Ovary (tissue), 3 donors: ENCODE results near the gene PLBD2.

Experiments
- POLR2A ChIP-seq: fragments of 450-650 bp; IDR thresholded peaks from one replicate; pipeline ENCODE4 v1.6.1; 2017; ENCODE audit warnings: antibody characterized with exemption, mild to moderate bottlenecking, moderate library complexity
- TF ChIP-seq, protein P1 (sequence below), 3 donors: fragments of 450-650 bp in 2 of 3; fragments of 200-600 bp in 1 of 3; IDR thresholded peaks; one replicate each; pipeline versions ENCODE4 v1.5.1 to v1.8.0; 2016 to 2022; ENCODE audit warnings: antibody characterized with exemption in 3 of 3, mild to moderate bottlenecking in 1 of 3
- donor health status: DM: no; HTN: no; CAD: no.

DNA sequence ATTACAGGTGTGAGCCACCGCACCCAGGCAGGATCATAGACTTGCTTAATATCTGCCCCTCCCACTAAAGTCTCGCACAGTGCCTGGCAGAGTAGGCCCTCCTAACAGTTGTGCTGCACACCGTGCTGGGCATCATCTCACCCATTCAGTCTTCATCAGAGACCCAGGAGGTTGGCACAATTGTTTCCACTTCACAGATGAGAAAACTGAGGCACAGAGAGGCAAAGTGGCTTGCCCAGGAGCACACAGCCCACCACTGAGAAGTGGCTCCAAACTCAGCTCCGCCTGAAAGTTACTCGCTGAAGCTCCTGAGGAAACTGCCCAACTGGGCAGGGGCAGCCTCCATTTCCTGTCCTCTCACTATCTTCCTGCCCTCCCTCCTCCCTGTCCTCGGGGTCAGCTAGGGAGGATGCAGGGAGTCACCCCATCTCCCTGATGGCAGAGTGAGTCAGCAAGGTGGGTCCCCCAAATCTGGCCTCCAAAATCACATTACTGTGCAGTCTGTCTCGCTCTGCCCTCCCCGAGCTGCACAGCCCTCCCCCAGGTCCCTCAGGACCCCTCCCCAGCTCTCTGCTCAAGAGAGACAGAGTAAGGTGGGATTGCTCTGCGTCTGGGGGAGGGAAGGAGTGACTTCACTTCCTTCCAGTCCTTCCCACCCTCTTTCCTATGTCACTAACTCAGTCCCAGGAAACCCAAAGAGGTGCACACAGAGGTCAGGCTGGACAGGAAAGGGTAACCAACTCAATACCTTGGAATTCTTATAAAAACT lies 29.2 kb upstream of the PLBD2 start:
- TF ChIP-seq, protein P1, sequence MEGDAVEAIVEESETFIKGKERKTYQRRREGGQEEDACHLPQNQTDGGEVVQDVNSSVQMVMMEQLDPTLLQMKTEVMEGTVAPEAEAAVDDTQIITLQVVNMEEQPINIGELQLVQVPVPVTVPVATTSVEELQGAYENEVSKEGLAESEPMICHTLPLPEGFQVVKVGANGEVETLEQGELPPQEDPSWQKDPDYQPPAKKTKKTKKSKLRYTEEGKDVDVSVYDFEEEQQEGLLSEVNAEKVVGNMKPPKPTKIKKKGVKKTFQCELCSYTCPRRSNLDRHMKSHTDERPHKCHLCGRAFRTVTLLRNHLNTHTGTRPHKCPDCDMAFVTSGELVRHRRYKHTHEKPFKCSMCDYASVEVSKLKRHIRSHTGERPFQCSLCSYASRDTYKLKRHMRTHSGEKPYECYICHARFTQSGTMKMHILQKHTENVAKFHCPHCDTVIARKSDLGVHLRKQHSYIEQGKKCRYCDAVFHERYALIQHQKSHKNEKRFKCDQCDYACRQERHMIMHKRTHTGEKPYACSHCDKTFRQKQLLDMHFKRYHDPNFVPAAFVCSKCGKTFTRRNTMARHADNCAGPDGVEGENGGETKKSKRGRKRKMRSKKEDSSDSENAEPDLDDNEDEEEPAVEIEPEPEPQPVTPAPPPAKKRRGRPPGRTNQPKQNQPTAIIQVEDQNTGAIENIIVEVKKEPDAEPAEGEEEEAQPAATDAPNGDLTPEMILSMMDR (IDR thresholded peaks at IDR 0.05): no peak
- no peak for TF ChIP-seq POLR2A
